Loucy (cell line): ENCODE data around the gene TTC39B.

Source experiments
- H2AFZ ChIP-seq: fragments of 200-600 bp; sonication (generic); 2 replicates; pipeline ENCODE4 v1.6.0; 2016; ENCODE audit warnings: antibody characterized with exemption, mild to moderate bottlenecking, low read length, moderate library complexity
- H3F3A ChIP-seq: fragments of 200-600 bp; 2 replicates; pipeline ENCODE4 v1.6.0; 2016; ENCODE audit warnings: antibody characterized with exemption, low read depth, mild to moderate bottlenecking
- H3K27me3 ChIP-seq: fragments of 200-600 bp; sonication (generic); 2 replicates; pipeline ENCODE4 v1.6.1; 2014; ENCODE audit warnings: low read length, mild to moderate bottlenecking; ENCODE audit not compliant: insufficient read depth, poor library complexity, severe bottlenecking
- H3K36me3 ChIP-seq: fragments of 200-600 bp; sonication (generic); 2 replicates; pipeline ENCODE4 v1.6.1; 2016; ENCODE audit warnings: low read length; ENCODE audit not compliant: insufficient read depth
- H3K4me1 ChIP-seq: fragments of 200-600 bp; sonication (generic); 2 replicates; pipeline ENCODE4 v1.5.1; 2014; ENCODE audit warnings: low read length, mild to moderate bottlenecking; ENCODE audit not compliant: insufficient read depth, poor library complexity, severe bottlenecking
- H3K4me2 ChIP-seq: fragments of 200-600 bp; sonication (generic); 2 replicates; pipeline ENCODE4 v1.6.0; 2014; ENCODE audit warnings: antibody characterized with exemption, low read length, low read depth, mild to moderate bottlenecking; ENCODE audit not compliant: poor library complexity, severe bottlenecking
- H3K4me3 ChIP-seq: fragments of 200-600 bp; sonication (generic); 2 replicates; pipeline ENCODE4 v1.5.1; 2014; ENCODE audit warnings: low read length, mild to moderate bottlenecking, mixed read lengths; ENCODE audit not compliant: poor library complexity, severe bottlenecking
- H3K79me2 ChIP-seq: fragments of 200-600 bp; sonication (generic); 2 replicates; pipeline ENCODE4 v1.6.1; 2014; ENCODE audit warnings: low read length; ENCODE audit not compliant: insufficient read depth
- H3K9ac ChIP-seq: fragments of 200-600 bp; sonication (generic); 2 replicates; pipeline ENCODE4 v1.6.0; 2014; ENCODE audit warnings: mild to moderate bottlenecking, low read depth, low read length, moderate library complexity; ENCODE audit not compliant: poor library complexity, severe bottlenecking
- H3K9me2 ChIP-seq: fragments of 200-600 bp; sonication (generic); replicated peaks from 2 replicates; pipeline ENCODE4 v1.6.1; 2016; ENCODE audit warnings: low read depth, low read length, mixed read lengths
- H3K9me3 ChIP-seq: fragments of 200-600 bp; sonication (generic); 2 replicates; pipeline ENCODE4 v1.6.1; 2014; ENCODE audit warnings: mild to moderate bottlenecking, antibody characterized with exemption, low read length, low read depth; ENCODE audit not compliant: insufficient read depth
- H4K20me1 ChIP-seq: fragments of 200-600 bp; sonication (generic); 2 replicates; pipeline ENCODE4 v1.6.0; 2014; ENCODE audit warnings: antibody characterized with exemption, low read length, mild to moderate bottlenecking; ENCODE audit not compliant: insufficient read depth, poor library complexity, severe bottlenecking
- EZH2phosphoT487 ChIP-seq: fragments of 200-600 bp; IDR thresholded peaks from 2 replicates; pipeline ENCODE4 v1.6.1; 2018; ENCODE audit warnings: antibody characterized with exemption, mild to moderate bottlenecking, moderate library complexity, borderline replicate concordance
- TF ChIP-seq, protein P1 (sequence below): fragments of 200-600 bp; sonication (generic); conservative IDR thresholded peaks from 2 replicates; pipeline ENCODE4 v1.5.1; 2014; ENCODE audit warnings: mild to moderate bottlenecking, antibody characterized with exemption, low read length

The TTC39B gene

GRCh38 chr9:15299374-15299939 lies 7.6 kb downstream of the TTC39B start:
- Histone ChIP-seq H3K4me1 (peaks cover 66% of the 10 kb centered on the region), H3K9me3 (peaks cover 5% of the 10 kb centered on the region; the same call in 1 of the 2 replicates), H2AFZ (peak overlapping the region; percentile 13; the same call in 1 of the 2 replicates), H3K27me3 (no peaks in the 10 kb centered on the region), H3K9me2 (no peaks in the 10 kb centered on the region), H4K20me1 (no peaks in the 10 kb centered on the region), H3F3A (peaks cover 18% of the 10 kb centered on the region), H3K4me3 (peak overlapping the region; percentile 74), H3K9ac (peak overlapping the region; percentile 75), H3K4me2 (peak overlapping the region; percentile 94), H3K36me3 (peaks cover 6% of the 10 kb centered on the region; the same call in 1 of the 2 replicates), H3K79me2 (peaks cover 47% of the 10 kb centered on the region)
- no peak for TF ChIP-seq EZH2phosphoT487
- TF ChIP-seq, protein P1, sequence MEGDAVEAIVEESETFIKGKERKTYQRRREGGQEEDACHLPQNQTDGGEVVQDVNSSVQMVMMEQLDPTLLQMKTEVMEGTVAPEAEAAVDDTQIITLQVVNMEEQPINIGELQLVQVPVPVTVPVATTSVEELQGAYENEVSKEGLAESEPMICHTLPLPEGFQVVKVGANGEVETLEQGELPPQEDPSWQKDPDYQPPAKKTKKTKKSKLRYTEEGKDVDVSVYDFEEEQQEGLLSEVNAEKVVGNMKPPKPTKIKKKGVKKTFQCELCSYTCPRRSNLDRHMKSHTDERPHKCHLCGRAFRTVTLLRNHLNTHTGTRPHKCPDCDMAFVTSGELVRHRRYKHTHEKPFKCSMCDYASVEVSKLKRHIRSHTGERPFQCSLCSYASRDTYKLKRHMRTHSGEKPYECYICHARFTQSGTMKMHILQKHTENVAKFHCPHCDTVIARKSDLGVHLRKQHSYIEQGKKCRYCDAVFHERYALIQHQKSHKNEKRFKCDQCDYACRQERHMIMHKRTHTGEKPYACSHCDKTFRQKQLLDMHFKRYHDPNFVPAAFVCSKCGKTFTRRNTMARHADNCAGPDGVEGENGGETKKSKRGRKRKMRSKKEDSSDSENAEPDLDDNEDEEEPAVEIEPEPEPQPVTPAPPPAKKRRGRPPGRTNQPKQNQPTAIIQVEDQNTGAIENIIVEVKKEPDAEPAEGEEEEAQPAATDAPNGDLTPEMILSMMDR, result no peak

DNA sequence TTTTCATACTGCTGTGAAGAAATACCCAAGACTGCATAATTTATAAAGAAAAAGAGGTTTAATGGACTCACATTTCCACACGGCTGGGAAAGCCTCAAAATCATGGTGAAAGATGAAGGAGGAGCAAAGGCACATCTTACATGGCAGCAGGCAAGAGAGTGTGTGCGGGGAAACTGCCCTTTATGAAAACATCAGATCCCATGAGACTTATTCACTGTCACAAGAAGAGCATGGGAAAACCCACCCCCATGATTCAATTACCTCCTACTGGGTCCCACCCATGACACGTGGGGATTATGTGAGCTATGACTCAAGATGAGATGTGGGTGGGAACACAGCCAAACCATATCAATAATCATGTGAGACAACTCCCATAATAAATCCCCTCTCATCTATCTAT lies 8.7 kb downstream of the TTC39B start:
- H3K4me1 ChIP-seq, result peaks cover 76% of the 10 kb centered on the region

GRCh38 chr9:15295761-15296405 lies 11.1 kb downstream of the TTC39B start:
- Histone ChIP-seq H3K4me2 (peak overlapping the region; percentile 93), H3K4me1 (peaks cover 73% of the 10 kb centered on the region), H3K27me3 (no peaks in the 10 kb centered on the region), H3K9me2 (no peaks in the 10 kb centered on the region), H3K9ac (peak overlapping the region; percentile 85), H3F3A (peaks cover 18% of the 10 kb centered on the region), H3K4me3 (peak overlapping the region; percentile 71), H3K36me3 (peaks cover 6% of the 10 kb centered on the region; the same call in 1 of the 2 replicates), H2AFZ (peak overlapping the region; percentile 38), H3K9me3 (peaks cover 5% of the 10 kb centered on the region; the same call in 1 of the 2 replicates), H4K20me1 (no peaks in the 10 kb centered on the region), H3K79me2 (peaks cover 42% of the 10 kb centered on the region)
- TF ChIP-seq EZH2phosphoT487, result no peak
- TF ChIP-seq, protein P1, result no peak

More for the DNA sequence above, 8.7 kb downstream of the TTC39B start:
- peaks cover 50% of the 10 kb centered on the region for H3K79me2 ChIP-seq
- peak overlapping the region; percentile 75 for H3K9ac ChIP-seq
- no peaks in the 10 kb centered on the region for H4K20me1 ChIP-seq
- H3K27me3 ChIP-seq, result no peaks in the 10 kb centered on the region
- peaks cover 18% of the 10 kb centered on the region for H3F3A ChIP-seq
- H3K36me3 ChIP-seq, result peaks cover 6% of the 10 kb centered on the region; the same call in 1 of the 2 replicates
- H3K9me2 ChIP-seq, result no peaks in the 10 kb centered on the region
- H3K4me3 ChIP-seq, result peak overlapping the region; percentile 74
- H3K9me3 ChIP-seq, result peaks cover 5% of the 10 kb centered on the region; the same call in 1 of the 2 replicates
- peak overlapping the region; percentile 94 for H3K4me2 ChIP-seq
- no peak overlapping the region for H2AFZ ChIP-seq
- no peak for TF ChIP-seq EZH2phosphoT487
